ENCODE data around the gene NRL. TPM values are rescaled to one million over a fixed set of nuclear protein-coding genes. Genes with fewer than 3 reads are reported as not detected.
A peak's percentile ranks its signal among the peaks of the same experiment; 100 is the strongest.

Gene NRL
- total RNA-seq, 1 donor from 2014 or later = 3.6 TPM

- no peak for TF ChIP-seq CTCF (IDR thresholded peaks at IDR 0.05; ENCODE audit: insufficient read depth, low read length, poor library complexity, severe bottlenecking)
- peak within 1 kb of the TSS; percentile 88 for H3K4me3 ChIP-seq (ENCODE audit: low read depth, low read length)
- DNase-seq (ENCODE audit: low read depth) = no peak
- H3K36me3 ChIP-seq (ENCODE audit: control insufficient read depth, insufficient read depth, low read length) = peaks cover 2% of the 10 kb centered on the region
- no peaks in the 10 kb centered on the region for H3K27me3 ChIP-seq (ENCODE audit: control insufficient read depth, insufficient read depth, low read length)
These were observed 21.3 kb upstream of the NRL start, which contains the start of gene PSME1 for GRCh38 chr14:24135834-24136683. TSS of gene PSME1 (plus strand) at chr14:24136194. CDS start at chr14:24136263, 69 bp downstream.

GRCh38 chr14:24135584-24135833, 20.8 kb upstream of the NRL start:
- Histone ChIP-seq H3K36me3 (ENCODE audit: control insufficient read depth, insufficient read depth, low read length) (peaks cover 2% of the 10 kb centered on the region), H3K4me3 (ENCODE audit: low read depth, low read length) (peak overlapping the region; percentile 88), H3K27me3 (ENCODE audit: control insufficient read depth, insufficient read depth, low read length) (no peaks in the 10 kb centered on the region)
- no peak for DNase-seq (ENCODE audit: low read depth)
- no peak for TF ChIP-seq CTCF (IDR thresholded peaks at IDR 0.05; ENCODE audit: insufficient read depth, low read length, poor library complexity, severe bottlenecking)

DNA sequence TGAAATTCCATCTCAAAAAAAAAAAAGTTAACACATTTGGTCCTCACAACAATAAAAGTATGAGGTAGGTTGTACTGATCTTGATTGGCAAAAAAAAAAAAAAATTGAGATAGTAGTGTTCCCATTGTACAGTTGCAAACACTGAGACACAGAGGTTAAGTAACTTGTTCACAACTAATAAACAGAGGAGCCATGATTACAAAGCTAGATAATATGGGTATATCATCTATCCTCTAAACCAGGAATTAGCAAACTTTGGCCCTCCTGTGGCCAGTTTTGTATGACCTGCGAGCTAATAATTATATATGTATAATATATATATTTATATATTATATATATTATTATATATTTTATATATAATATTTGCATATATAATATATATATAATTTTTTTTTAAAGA, 19.0 kb upstream of the NRL start:
- H3K4me3 ChIP-seq (ENCODE audit: low read depth, low read length) = no peak overlapping the region
- H3K36me3 ChIP-seq (ENCODE audit: control insufficient read depth, insufficient read depth, low read length) = no peaks in the 10 kb centered on the region
- TF ChIP-seq CTCF (IDR thresholded peaks at IDR 0.05; ENCODE audit: insufficient read depth, low read length, poor library complexity, severe bottlenecking) = no peak
- H3K27me3 ChIP-seq (ENCODE audit: control insufficient read depth, insufficient read depth, low read length) = no peaks in the 10 kb centered on the region
- no peak for DNase-seq (ENCODE audit: low read depth)

GRCh38 chr14:24132976-24133375, 18.2 kb upstream of the NRL start:
- H3K4me3 ChIP-seq (ENCODE audit: low read depth, low read length) = no peak overlapping the region
- no peak for TF ChIP-seq CTCF (IDR thresholded peaks at IDR 0.05; ENCODE audit: insufficient read depth, low read length, poor library complexity, severe bottlenecking)
- H3K36me3 ChIP-seq (ENCODE audit: control insufficient read depth, insufficient read depth, low read length) = no peaks in the 10 kb centered on the region
- H3K27me3 ChIP-seq (ENCODE audit: control insufficient read depth, insufficient read depth, low read length) = no peaks in the 10 kb centered on the region
- DNase-seq (ENCODE audit: low read depth) = no peak

GRCh38 chr14:24132061-24132685, 17.4 kb upstream of the NRL start:
- H3K36me3 ChIP-seq (ENCODE audit: control insufficient read depth, insufficient read depth, low read length) = no peaks in the 10 kb centered on the region
- no peak for TF ChIP-seq CTCF (IDR thresholded peaks at IDR 0.05; ENCODE audit: insufficient read depth, low read length, poor library complexity, severe bottlenecking)
- H3K4me3 ChIP-seq (ENCODE audit: low read depth, low read length) = no peak overlapping the region
- DNase-seq (ENCODE audit: low read depth) = no peak
- no peaks in the 10 kb centered on the region for H3K27me3 ChIP-seq (ENCODE audit: control insufficient read depth, insufficient read depth, low read length)

All from kidney epithelial cell (primary cell).